Activated CD8-positive, alpha-beta memory T cell treated with anti-CD3 and anti-CD28 coated beads, Interleukin-2, amount 50 U/mL, for 24 hours (primary cell): Measurements from ENCODE around the gene RERE.
"Not testable (repeated sequence)": the region's sequence is repeated elsewhere in the genome, so short reads cannot be mapped to it uniquely, and the experiment has no call there.

ENCODE experiments used
- DNase-seq: peaks from one replicate; pipeline ENCODE4 v3.0.0-alpha.2; 2020; ENCODE audit errors: extremely low read depth

The RERE gene

DNA sequence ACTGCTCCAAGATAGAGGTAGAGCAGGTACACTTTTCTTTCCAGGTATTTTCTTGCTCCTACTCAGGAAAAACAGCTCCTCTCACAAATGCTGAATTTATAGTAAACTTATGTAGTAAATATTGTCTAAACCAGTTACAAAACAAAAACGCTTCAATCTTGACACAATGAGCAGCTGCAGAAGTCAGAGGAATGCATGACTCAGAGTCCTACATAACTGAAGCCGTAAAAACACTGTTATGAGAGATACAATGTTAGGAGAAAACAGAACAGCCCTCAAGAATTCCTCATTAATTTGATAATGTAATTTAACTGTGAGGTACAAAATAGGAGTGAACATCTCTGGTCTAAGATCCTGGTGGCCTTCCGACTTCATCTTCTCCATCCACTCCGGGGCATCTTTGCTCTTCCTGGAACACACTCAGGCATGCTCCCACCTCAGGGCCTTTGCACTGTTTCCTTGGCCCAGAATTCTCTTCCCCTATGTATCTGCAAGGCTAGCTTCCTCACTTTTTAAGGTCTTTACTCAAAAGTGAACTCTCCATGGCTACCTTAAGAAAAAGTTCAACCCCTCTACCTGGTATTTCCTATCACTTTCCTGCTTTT is 361.0 kb downstream of the RERE start:
- no peak for DNase-seq

DNA sequence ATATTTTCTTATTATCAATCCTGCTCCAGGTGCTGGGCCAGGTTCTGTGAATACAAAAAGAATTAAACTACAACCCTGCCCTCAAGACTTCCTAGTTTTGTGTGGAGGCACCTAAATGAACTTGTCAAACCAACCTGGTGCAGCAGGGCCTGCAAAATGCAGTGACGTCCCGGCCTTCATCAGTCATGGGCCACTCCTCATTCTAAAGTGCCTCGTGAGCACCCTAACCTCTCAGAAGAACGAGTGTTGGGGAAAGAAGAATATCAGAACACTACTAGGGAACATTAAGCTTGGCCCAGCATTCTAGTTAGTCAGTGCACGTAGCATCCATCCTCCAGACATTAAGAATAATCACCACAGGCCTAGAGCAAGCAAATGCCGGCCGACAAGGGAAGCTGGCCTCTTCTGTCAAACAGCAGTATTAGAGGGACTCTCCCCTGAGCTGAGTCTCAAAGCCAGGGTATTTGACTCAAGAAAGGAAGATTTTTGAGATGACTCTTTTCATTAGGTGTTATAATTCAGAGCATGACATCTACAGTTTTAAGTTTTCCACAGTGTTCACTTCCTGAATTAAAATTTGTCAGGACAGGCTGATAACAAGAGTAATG is 361.6 kb downstream of the RERE start:
- no peak for DNase-seq

DNA sequence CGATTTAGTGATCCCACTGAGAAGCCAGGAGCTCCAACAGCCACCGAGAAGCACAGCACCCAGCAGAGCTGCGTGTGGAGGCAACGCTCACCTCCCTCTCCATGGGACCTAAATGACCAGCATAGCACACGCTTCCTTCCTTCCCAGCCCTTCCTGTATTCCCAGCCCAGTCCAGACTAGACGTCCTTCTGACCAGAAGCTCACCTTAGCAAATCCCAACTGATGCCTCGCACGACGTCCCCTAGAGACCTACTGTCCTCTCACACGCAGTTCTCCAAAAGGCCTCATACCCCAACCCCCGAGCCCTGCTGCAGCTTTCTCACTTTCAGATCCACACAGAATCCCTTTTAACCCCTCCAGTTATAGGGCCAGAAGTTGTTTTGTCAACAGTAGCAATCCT is 367.1 kb downstream of the RERE start:
- no peak for DNase-seq

DNA sequence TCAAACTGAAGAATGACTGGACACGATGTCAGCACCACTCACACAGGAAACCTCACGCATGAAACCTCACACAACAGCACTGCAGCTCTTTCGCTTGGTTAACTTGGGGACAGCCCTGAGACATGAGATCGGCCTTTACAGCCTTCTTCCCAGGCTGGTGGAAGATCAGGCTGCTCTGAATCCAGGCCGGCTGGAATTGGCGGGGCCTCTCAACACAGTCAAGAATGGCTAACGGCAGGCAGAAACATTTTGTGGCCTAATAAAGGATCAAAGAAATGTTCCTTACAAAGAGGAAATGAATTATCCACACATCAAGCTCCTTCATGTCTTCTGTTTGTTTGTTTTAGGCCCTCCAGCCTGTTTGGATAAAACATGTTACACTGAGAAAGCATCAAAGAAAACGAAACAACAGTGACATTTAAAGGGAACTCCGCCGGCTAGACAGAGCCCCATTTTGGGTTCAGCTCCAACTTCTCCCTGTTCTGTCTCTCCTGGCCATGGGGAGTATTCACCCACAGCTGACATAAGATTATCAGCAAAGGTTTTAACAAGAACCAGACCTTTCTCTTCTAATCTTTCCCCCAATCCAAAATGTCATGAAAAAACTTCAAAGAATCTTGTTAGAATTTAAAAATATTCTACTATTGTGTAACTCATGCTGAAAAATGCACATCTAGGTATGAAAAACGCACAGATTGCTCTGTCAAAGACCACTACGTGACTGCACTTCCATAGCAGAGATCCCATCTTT is 368.4 kb downstream of the RERE start:
- no peak for DNase-seq

DNA sequence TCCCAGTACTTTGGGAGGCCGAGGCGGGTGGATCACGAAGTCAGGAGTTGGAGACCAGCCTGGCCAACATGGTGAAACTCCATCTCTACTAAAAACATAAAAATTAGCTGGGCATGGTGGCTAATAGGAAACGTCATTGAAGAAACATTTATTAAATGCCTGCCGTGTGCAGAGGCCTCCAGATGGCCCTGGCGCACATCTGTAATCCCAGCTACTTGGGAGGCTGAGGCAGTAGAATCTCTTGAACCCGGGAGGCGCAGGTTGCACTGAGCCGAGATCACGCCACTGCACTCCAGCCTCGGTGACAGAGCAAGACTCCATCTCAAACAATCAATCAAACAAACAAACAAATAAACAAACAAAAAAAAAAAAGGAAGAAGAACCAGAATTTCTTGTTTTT is 368.9 kb downstream of the RERE start:
- DNase-seq, result not testable (repeated sequence)

DNA sequence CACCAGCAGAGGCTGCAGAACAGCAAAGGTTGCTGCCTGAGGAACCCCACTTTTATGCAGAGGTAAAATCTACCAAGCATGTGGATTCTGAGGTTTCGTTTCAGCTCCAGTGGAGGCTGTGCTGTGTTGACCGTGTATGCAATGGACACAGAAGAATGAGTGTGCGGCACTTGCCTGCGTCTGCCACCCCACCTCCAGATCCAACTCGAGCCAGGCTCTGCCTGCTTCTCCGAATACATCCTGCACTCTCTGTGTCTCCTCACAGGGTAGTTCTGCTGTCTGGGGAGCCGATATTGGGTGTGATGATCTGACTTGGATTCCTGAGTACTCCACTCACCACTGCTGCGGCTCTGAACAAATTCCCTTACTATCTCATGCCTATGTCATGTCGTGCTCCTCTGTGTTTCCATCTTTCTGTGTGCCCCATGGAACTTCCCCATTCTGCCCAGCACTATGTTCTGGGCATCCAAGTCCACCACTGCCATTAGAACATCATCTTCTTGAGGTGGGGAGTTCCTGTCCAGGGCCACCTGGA is 369.8 kb downstream of the RERE start:
- no peak for DNase-seq

DNA sequence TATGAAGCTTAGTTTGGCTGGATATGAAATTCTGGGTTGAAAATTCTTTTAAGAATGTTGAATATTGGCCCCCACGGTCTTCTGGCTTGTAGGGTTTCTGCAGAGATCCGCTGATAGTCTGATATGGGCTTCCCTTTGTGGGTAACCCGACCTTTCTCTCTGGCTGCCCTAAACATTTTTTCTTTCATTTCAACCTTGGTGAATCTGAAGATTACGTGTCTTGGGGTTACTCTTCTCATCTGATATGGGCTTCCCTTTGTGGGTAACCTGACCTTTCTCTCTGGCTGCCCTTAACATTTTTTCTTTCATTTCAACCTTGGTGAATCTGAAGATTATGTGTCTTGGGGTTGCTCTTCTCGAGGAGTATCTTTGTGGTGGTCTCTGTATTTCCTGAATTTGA is 371.3 kb downstream of the RERE start:
- not testable (repeated sequence) for DNase-seq

DNA sequence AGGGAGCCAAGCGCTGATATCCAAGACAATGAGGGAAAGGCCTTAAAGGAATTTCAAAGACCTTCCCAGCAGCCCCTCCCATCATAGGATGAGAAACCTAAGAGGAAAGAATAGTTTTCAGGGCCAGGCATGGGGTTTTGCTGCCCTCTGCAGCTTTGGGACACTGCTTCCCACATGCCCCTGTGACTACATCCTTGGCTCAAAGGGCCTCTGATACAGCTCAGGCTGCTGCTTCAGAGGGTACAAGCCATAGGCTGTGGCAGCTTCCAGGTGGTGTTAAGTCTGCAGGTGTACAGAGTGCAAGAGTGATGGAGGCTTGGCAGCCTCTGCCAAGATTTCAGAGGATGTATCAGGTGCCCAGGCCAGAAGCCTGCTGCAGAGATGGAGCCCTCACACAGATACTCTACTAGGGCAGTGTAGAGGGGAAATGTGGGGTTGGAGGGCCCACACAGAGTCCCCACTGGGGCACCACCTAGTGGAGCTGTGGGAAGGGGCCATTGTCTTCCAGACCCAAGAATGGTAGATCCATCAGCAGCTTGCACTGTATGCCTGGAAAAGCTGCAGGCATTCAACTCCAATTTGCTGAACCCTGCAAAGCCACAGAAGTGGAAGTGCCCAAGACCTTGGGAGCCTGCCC is 373.8 kb downstream of the RERE start:
- DNase-seq, result no peak

DNA sequence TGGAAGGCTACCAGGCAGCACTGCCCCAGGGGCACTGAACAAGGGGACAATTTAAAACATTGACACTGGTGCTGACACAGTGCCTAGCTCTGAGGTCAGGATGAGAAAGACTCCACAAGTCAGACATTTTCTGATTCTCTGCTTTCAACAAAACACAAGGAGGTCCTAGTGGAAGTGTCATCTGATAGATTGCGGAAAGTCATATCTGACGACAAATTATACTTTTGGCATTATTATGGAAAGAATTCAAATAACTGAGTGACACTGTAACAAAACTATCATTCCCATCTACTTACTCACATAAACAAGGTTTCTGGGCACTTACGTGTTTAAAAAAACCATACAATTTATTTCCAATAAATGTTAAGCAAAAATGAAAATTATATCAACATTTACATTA is 376.0 kb downstream of the RERE start:
- no peak for DNase-seq

DNA sequence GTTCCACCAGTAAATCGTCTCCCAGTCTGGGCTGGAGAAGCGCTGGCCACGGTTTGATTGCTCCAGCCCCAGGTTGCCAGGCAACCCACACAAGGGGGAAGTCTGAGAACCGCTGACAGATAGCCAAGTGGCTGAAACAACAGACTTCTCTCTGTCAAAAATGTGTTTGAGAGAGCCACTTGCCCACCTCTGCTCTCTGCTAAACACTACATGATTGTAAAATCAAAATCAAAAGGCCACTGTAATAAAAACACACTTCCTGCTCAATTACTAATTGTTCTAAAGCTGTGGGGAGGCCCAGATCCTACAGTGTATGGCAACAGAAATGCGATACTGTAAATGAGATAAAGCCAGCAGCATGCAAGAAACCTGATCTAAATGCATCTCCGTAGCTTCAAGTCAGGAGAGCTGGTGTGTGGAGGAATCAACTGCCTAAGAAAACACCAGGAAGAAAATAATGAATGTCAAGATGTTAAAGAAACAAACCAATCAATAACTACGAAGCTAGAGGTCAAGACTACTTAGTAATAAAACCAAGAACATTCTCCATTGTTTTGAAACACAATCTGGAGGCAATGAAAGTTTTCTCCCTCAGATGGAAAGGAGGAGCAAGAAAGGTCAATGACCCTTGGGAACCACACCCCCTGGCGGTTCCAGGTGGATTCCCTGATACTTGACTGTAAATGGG is 378.3 kb downstream of the RERE start:
- DNase-seq, result no peak

DNA sequence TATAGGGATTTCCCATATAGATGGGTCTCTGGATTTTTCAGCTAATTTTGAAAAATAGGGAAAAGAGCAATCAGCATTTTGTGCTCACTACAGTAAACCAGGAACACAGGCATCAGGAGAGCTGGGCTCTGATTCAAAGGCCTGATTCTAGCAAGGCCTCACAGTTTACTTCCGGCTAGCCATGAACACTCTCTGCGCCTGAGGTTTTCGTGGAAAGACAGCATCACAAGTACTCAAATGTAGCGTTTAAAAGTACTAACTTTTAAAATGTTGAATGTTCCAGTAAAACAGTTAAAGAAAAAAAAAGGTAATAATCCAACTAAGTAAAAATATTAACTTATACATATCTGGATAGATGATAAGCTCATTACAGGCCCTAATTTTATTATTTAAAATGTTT is 379.0 kb downstream of the RERE start:
- DNase-seq, result no peak

DNA sequence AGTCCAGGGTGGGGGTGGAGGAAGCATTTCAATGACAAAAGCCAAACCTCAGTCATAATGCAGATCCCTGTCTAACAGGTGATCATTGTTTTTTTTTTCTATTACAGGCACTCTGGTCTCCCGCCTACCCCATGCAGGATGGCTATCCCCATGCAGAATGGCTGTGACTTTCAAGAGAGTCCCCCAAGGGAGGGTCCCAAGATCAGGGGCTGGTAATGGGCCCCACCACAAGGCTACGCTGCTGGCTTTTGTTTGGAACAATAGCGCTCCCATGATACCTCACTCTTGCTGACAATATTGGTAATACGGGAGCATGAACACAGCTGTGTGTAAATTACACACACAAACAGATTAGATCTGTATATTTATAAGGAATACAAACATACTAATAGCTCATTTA is 380.1 kb downstream of the RERE start:
- DNase-seq, result no peak

DNA sequence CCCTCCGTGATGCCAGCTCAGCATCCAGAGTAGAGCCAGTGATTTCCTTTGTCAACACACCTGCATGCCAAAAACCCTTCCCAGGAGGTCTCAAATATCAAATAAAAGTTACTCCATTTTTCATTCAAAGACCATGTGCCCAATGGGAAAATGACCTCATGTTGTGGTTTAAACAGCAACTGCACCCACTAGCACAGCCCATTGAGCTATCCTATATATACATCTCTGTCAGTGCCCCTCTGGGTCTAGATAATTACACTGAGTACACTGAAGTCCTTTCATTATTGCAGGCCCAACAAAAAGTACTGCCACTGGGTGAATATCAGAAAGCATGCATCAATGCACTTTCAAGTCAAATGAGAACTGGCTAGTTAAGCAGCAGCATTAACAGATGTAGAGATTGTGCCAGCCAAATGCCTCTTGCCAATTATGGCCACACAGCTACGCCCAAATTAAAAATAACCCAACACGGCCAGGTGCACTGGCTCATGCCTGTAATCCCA is 381.8 kb downstream of the RERE start:
- no peak for DNase-seq

DNA sequence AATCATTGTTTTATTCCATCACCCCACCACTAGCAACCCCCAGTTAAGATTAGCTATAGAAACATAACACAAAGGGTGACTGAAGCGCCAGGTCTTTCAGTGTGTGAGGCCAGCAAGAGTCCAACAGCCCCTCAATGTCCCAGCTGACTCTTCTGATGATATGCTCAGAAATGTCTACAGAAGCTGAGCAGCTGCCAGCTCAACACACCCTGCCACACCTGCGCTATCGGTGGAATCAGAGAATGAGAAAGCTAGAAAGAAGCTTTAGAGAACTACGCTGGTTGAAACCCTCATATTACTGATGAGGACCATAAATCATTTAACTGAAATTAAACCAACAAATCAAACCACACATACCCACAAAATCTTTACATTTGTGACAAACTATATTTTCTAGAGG is 383.3 kb downstream of the RERE start:
- no peak for DNase-seq

DNA sequence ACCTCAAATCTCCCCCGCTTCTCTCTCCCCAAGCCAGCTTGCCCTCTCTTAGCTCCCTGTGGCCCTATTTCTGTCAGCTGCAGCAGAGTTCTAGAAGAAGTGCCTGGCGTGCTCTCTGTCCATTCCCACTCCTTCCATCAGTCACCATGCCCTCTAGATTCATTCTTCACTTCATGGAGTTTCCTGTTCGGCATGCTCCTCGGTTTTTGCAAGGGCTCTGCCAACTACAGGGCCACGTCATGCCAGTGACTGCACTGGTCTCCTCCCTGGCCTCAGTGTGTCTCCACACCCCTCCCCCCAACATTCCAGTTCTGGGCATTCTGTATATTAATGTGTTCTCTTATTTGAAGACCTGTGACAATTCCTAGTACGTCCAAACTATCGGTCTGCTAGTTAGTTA is 385.7 kb downstream of the RERE start:
- no peak for DNase-seq

DNA sequence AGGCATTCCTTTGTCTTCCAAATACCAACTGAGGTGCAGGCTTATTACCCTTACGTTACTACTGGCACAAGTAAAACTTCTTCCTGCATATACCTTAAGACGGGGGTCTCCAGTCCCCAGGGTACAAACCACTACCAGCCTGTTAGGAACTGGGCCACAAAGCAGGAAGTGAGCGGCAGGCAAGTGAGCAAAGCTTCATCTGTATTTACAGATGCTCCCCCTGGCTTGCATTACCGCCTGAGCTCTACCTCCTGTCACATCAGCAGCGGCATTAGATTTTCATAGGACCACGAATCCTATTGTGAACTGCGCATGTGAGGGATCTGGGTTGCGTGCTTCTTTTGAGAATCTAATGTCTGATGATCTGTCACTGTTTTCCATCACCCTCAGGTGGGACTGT is 386.4 kb downstream of the RERE start:
- DNase-seq, result no peak

DNA sequence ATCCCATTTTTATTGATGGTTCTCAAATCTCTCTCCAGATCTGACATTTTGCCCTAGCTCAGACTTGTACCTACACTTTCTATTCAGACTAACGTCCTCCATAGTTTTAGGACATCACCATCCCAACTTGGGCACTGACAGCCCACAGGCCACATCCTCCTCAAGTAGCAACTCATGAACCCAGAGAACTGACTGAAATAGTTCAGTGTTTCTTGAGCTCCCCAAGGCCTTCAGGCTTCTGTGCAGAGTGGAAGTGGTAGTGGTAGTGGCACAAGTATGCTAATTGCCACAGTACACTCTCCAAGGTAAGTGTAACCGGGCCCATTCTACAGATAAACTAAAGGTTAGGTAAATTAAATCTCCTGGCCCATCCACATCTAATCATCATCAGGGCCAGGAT is 387.0 kb downstream of the RERE start:
- no peak for DNase-seq

DNA sequence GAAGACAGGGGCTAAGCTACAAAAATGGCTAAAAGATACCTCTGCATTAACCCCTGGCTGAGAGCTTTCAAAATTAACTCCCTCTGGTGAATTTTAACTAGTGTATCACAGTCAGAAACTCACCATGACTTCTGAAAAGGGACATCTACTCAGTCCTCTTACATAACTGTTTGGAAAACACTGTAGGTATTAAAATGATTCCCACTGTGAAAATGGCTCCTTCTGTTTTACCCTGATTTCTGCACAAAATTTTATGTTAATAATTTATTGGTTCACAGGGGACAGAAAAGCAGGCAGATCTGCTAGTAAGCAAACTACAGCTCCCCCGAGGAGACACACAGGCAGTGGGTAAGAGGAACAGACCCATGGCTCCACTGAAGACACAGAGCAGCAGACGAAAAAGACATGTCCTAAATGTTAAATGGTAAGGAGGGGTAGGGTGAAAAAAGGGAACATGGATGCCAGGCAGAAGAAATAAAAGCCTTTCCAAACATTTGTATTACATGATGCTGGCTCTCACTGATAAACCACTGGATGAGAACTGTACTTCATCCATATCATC is 387.8 kb downstream of the RERE start:
- no peak for DNase-seq

DNA sequence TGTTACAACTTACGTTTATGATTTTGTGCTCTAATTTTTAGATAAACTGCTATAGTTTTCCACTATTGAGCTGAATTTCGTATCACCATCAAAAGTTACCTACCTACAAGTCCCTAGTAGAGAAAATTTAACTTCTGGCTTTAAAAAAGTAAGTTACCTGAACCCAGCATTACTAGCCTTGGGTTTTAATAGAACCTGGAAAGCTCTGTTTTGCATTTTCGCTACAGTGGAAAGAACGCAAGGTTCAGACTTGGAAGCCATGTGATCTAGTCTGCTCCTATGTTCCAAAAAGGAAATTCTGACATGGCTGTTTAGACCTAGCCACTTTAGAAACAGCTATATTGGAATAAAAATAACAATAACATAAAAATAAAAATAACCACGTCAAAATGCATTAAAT is 389.0 kb downstream of the RERE start:
- no peak for DNase-seq

DNA sequence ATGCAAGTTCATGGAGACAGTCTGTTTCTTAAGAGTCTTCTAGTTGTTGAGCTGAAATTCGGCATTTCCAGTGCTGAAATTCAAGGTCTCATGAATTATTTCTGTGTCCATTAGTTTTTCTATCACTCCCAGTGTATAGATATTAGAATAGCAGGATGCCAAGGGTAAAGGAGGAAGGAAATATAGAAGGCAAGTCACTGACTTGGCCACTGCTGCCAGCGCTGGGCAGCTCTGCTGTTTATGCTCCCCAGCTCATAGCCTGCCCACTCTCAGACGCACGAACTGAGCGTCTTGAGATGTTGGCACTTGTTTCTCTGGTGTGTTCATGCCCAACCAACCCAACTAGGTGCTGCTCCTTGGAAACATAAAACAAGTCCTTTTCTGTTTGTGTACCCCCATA is 389.5 kb downstream of the RERE start:
- no peak for DNase-seq

DNA sequence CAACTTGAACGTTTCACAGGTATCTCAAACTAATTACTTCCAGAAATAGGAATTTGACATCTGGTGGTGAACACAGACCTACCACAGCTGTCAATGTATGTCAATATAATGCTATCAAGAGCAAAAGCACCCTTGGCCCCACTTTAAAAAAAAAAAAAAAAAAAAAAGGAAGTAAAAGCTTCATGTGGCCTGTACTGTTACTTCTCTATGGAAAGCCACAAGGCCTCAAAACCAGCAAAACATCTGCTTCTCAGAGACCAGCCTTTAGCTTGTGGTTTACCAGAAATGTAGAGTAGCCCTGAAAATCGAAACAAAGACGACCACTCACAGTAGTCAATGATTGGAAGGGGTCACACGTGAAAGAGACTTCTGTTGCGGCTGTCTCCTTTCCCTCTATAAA is 389.9 kb downstream of the RERE start:
- DNase-seq, result no peak

DNA sequence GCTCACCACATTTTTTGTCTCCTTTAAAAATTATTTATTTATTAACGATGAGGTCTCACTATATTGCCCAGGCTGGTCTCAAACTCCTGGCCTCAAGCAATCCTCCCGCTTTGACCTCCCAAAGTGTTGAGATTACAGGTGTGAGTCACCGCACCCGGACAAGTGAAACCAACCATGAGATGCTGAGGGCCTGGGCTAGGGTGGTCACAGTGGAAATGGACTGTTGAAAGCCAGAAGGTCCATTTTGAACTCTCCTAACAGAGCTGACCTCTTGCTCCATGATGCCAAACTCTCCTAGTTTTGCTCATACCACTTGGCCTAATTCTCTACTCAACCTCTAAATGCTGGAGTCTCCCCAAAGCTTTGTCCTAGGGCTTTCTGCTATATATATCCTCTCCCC is 390.4 kb downstream of the RERE start:
- DNase-seq, result no peak
